Measurements from ENCODE around the gene FNBP1. TPM values are rescaled to one million over a fixed set of nuclear protein-coding genes. Genes with fewer than 3 reads are reported as not detected.
"Not testable (repeated sequence)": the region's sequence is repeated elsewhere in the genome, so short reads cannot be mapped to it uniquely, and the experiment has no call there.

FNBP1 gene
- polyA plus RNA-seq, 3 donors, result 37.6 to 60.7 (median 51.4) TPM

DNA sequence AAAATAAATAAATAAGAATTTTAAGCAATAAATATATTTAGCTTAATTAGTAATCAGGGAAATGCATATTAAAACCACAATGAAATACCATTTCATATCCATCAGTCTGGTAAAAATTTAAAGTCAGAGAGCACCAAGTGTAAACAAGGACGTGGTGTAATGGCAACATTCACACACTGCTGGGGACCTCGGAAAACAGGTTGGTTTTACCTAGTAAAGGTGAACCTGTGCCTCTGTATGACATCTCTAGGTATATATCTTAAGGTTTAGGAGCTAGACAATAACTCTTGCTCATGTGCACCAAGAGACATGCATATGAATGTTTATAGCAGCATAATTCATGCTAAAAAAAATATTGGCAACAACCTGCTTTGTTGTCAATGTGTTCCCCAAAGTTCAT is 29.7 kb downstream of the FNBP1 start:
- H3K36me3 ChIP-seq (replicated peaks in 1 of 2; ENCODE audit: control insufficient read depth in 1 of 2, insufficient read depth in 2 of 2, low read length in 2 of 2), result peaks cover 0 to 11% of the 10 kb centered on the region in 2 donors
- WGBS (ENCODE audit: insufficient coverage), result no CpG with 5 or more reads among the region's 2 CpGs
- peaks cover 0 to 4% of the 10 kb centered on the region in 2 donors for H3K4me1 ChIP-seq (ENCODE audit: control insufficient read depth in 1 of 2, insufficient read depth in 2 of 2, low read length in 2 of 2)
- DNase-seq, result no peak
- Mint-ChIP-seq H3K27me3 (ENCODE audit: low read depth in 3 of 3) (no peaks in the 10 kb centered on the region), H3K9me3 (peaks cover 2 to 9% (median 6%) of the 10 kb centered on the region in 7 donors), H3K36me3 (peaks cover 13 to 14% of the 10 kb centered on the region in 2 donors), H3K4me3 (no peak overlapping the region), H3K27ac (peak overlapping the region in 1 of 7 donors; percentile 21), H3K4me1 (peaks cover 32% of the 10 kb centered on the region)
- H3K4me3 ChIP-seq (replicated peaks in 1 of 3; ENCODE audit: low read depth in 2 of 3, low read length in 3 of 3), result no peak overlapping the region
- TF ChIP-seq, protein P1, sequence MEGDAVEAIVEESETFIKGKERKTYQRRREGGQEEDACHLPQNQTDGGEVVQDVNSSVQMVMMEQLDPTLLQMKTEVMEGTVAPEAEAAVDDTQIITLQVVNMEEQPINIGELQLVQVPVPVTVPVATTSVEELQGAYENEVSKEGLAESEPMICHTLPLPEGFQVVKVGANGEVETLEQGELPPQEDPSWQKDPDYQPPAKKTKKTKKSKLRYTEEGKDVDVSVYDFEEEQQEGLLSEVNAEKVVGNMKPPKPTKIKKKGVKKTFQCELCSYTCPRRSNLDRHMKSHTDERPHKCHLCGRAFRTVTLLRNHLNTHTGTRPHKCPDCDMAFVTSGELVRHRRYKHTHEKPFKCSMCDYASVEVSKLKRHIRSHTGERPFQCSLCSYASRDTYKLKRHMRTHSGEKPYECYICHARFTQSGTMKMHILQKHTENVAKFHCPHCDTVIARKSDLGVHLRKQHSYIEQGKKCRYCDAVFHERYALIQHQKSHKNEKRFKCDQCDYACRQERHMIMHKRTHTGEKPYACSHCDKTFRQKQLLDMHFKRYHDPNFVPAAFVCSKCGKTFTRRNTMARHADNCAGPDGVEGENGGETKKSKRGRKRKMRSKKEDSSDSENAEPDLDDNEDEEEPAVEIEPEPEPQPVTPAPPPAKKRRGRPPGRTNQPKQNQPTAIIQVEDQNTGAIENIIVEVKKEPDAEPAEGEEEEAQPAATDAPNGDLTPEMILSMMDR (IDR thresholded peaks at IDR 0.05), result no peak
- peaks cover 99% of the 10 kb centered on the region for H4K20me1 ChIP-seq (ENCODE audit: insufficient read depth, low read length)
- H3K9me3 ChIP-seq (replicated peaks in 1 of 2; ENCODE audit: control insufficient read depth in 1 of 2, insufficient read depth in 1 of 2, low read length in 2 of 2), result peaks cover 5 to 7% of the 10 kb centered on the region in 2 donors
- intact Hi-C loops (cut with micrococcal nuclease), result no loop called here
- H3K79me2 ChIP-seq (ENCODE audit: insufficient read depth, low read length), result peaks cover 99% of the 10 kb centered on the region
- no peaks in the 10 kb centered on the region for H3K27me3 ChIP-seq (ENCODE audit: control insufficient read depth in 2 of 2, insufficient read depth in 2 of 2, low read length in 2 of 2)
- no peak overlapping the region for H3K27ac ChIP-seq (ENCODE audit: low read depth in 1 of 2, low read length in 2 of 2)
- H3K9ac ChIP-seq (ENCODE audit: insufficient read depth, low read length, poor library complexity, severe bottlenecking), result no peak overlapping the region
- no peak overlapping the region for H3K4me2 ChIP-seq (replicated peaks; ENCODE audit: extremely low read depth, low read length, poor library complexity, severe bottlenecking)
- no peak overlapping the region for H2AFZ ChIP-seq (ENCODE audit: insufficient read depth, low read depth, low read length, poor library complexity, severe bottlenecking)

GRCh38 chr9:130010151-130010988 is 32.6 kb downstream of the FNBP1 start:
- Histone ChIP-seq H3K27ac (ENCODE audit: low read depth in 1 of 2, low read length in 2 of 2) (peak overlapping the region in 1 of 2 donors; percentile 60), H2AFZ (ENCODE audit: insufficient read depth, low read depth, low read length, poor library complexity, severe bottlenecking) (no peak overlapping the region), H3K79me2 (ENCODE audit: insufficient read depth, low read length) (peaks cover 99% of the 10 kb centered on the region), H3K4me3 (replicated peaks in 1 of 3; ENCODE audit: low read depth in 2 of 3, low read length in 3 of 3) (no peak overlapping the region), H3K9ac (ENCODE audit: insufficient read depth, low read length, poor library complexity, severe bottlenecking) (no peak overlapping the region), H3K36me3 (replicated peaks in 1 of 2; ENCODE audit: control insufficient read depth in 1 of 2, insufficient read depth in 2 of 2, low read length in 2 of 2) (peaks cover 0 to 3% of the 10 kb centered on the region in 2 donors), H3K4me2 (replicated peaks; ENCODE audit: extremely low read depth, low read length, poor library complexity, severe bottlenecking) (no peak overlapping the region), H4K20me1 (ENCODE audit: insufficient read depth, low read length) (peaks cover 99% of the 10 kb centered on the region), H3K9me3 (replicated peaks in 1 of 2; ENCODE audit: control insufficient read depth in 1 of 2, insufficient read depth in 1 of 2, low read length in 2 of 2) (no peaks in the 10 kb centered on the region), H3K27me3 (ENCODE audit: control insufficient read depth in 2 of 2, insufficient read depth in 2 of 2, low read length in 2 of 2) (no peaks in the 10 kb centered on the region), H3K4me1 (ENCODE audit: control insufficient read depth in 1 of 2, insufficient read depth in 2 of 2, low read length in 2 of 2) (peaks cover 6 to 15% of the 10 kb centered on the region in 2 donors)
- Mint-ChIP-seq H3K9me3 (no peaks in the 10 kb centered on the region), H3K4me1 (peaks cover 38% of the 10 kb centered on the region), H3K36me3 (peaks cover 7 to 14% of the 10 kb centered on the region in 2 donors), H3K27me3 (ENCODE audit: low read depth in 3 of 3) (no peaks in the 10 kb centered on the region), H3K4me3 (no peak overlapping the region), H3K27ac (peak overlapping the region; percentile 3 to 86 (median 61))
- TF ChIP-seq, protein P1 (IDR thresholded peaks at IDR 0.05), result no peak
- peak in 1 of 3 donors; percentile 74 for DNase-seq
- intact Hi-C loops (cut with micrococcal nuclease), result no loop called here
- 100% methylated on average over 2 of the region's 5 CpGs for WGBS (ENCODE audit: insufficient coverage)

DNA sequence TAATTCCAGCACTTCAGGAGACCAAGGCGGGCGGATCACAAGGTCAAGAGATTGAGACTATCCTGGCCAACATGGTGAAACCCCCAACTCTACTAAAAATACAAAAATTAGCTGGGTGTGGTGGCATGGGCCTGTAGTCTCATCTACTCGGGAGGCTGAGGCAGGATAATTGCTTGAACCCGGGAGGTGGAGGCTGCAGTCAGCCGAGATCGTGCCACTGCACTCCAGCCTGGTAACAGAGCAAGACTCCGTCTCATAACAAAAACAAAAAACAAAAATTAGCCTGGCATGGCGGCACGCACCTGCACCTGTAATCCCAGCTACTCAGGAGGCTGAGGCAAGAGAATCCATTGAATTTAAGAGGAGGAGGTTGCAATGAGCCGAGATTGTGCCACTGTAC is 33.4 kb downstream of the FNBP1 start:
- Mint-ChIP-seq H3K4me1 (peaks cover 38% of the 10 kb centered on the region), H3K27ac (peak overlapping the region in 5 of 7 donors; percentile 20 to 87 (median 74)), H3K36me3 (peaks cover 7 to 14% of the 10 kb centered on the region in 2 donors)
- H3K9ac ChIP-seq (ENCODE audit: insufficient read depth, low read length, poor library complexity, severe bottlenecking); H3K9me3 Mint-ChIP-seq; H3K4me3 Mint-ChIP-seq; H3K9me3 ChIP-seq (replicated peaks in 1 of 2; ENCODE audit: control insufficient read depth in 1 of 2, insufficient read depth in 1 of 2, low read length in 2 of 2); H3K27me3 Mint-ChIP-seq (ENCODE audit: low read depth in 3 of 3); H2AFZ ChIP-seq (ENCODE audit: insufficient read depth, low read depth, low read length, poor library complexity, severe bottlenecking); H3K4me3 ChIP-seq (replicated peaks in 1 of 3; ENCODE audit: low read depth in 2 of 3, low read length in 3 of 3); H3K27ac ChIP-seq (ENCODE audit: low read depth in 1 of 2, low read length in 2 of 2); H3K36me3 ChIP-seq (replicated peaks in 1 of 2; ENCODE audit: control insufficient read depth in 1 of 2, insufficient read depth in 2 of 2, low read length in 2 of 2); H3K27me3 ChIP-seq (ENCODE audit: control insufficient read depth in 2 of 2, insufficient read depth in 2 of 2, low read length in 2 of 2); intact Hi-C loops (cut with micrococcal nuclease); H3K4me2 ChIP-seq (replicated peaks; ENCODE audit: extremely low read depth, low read length, poor library complexity, severe bottlenecking); DNase-seq: not testable (repeated sequence)
- 97% methylated on average over 5 of the region's 10 CpGs for WGBS (ENCODE audit: insufficient coverage)
- peaks cover 6 to 15% of the 10 kb centered on the region in 2 donors for H3K4me1 ChIP-seq (ENCODE audit: control insufficient read depth in 1 of 2, insufficient read depth in 2 of 2, low read length in 2 of 2)
- H4K20me1 ChIP-seq (ENCODE audit: insufficient read depth, low read length), result peaks cover 98% of the 10 kb centered on the region
- peaks cover 99% of the 10 kb centered on the region for H3K79me2 ChIP-seq (ENCODE audit: insufficient read depth, low read length)
